ENCODE data around the gene ANXA3. TPM values are rescaled to one million over a fixed set of nuclear protein-coding genes. Genes with fewer than 3 reads are reported as not detected.
"Not testable (repeated sequence)": the region's sequence is repeated elsewhere in the genome, so short reads cannot be mapped to it uniquely, and the experiment has no call there.

ANXA3 gene
- total RNA-seq, 1 donor from 2014 or later = 39.6 TPM

DNA sequence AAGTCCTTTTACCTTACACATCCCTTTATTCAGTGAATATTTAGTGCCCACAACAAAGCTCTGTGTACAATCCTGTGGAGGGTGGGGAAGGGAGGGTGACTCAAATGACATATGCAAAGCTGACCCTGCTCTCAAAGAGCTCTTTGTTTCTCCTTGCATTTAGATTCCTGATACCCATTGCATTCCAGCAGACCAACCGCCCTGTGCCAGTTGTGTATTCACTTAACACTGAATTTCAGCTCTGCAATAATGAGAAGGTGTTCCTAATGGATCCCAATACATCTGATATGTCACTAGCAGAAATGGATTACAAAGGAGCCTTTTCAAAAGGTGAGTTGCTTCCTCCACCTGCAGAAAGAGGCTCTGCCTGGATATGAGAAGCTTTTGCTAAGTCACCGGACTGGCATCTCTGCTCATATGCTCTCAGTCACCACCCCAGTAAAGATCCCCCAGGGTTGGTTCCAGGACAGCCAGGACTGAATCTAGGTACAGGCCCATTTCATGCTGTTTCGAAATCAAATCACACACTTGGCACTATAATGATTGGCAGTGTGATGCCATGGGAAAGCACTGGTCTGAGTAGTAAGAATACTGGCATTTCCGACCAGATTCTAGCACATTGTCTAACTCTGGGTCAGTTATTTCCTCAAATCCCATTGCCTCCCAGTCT is 17.1 kb upstream of the ANXA3 start:
- ATAC-seq = no peak
- DNase-seq = no peak
- intact Hi-C loops (cut with micrococcal nuclease) = no loop called here

DNA sequence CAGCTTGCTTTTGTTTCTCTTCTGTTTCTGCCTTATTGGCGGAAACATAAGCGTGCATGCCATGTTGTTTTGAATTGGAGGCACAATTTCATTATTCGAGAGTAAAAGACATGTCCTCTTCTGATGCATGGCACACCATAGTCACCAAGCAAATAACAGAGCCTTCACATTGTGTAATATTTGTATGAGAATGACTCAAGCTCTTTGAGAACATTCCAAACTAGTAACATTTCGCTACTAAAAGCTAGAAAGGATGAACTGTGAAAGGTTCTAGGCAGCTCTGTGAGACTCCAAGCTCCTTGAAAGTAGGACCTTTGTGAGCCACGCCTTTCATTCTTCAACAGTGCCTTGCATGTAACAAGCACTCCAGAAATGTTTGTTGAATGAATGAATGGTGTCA is 9.2 kb upstream of the ANXA3 start:
- DNase-seq = no peak
- ATAC-seq = no peak
- intact Hi-C loops (cut with micrococcal nuclease) = no loop called here

DNA sequence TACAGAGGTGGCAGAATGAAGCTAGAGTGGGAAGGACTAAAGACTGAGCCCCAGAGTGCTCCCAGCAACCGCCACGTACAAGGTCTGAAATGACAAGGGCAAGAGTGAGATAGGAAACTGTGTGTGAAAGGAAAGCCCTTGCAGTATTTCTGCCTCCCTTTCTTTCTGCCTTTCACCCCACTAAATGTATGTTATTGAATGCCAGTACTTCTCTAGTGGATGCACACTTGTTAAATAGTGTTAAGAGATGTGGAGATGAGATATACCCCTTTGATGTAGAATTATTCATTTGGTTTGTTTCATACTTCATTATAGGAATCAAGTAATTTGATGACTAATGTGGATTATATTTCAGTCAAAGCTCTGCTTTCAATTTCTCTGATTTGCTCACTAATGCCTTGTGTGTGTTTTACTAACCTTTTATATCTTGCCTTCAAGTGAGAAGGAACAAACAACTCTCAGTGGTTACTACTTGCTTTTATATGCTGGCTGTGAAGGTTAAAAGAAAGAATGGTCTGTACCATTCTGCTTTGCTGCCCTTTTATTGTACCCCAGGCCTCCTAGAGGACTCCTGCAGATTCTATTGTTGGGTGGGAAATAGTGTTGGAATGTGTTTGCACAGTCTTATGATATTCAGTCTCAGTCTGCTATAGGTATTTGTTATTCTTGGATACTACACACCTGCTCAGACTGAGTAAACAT is 8.0 kb upstream of the ANXA3 start:
- intact Hi-C loops (cut with micrococcal nuclease) = no loop called here
- ATAC-seq (no peak), DNase-seq (no peak)

GRCh38 chr4:78544678-78545077 is 6.9 kb upstream of the ANXA3 start:
- intact Hi-C loops (cut with micrococcal nuclease) = no loop called here
- DNase-seq = no peak
- ATAC-seq = no peak

GRCh38 chr4:78545275-78546246 is 6.0 kb upstream of the ANXA3 start:
- intact Hi-C loops (cut with micrococcal nuclease) = no loop called here
- DNase-seq (peak; percentile 36), ATAC-seq (peak; percentile 80)

GRCh38 chr4:78547899-78548298 is 3.7 kb upstream of the ANXA3 start:
- ATAC-seq; intact Hi-C loops (cut with micrococcal nuclease): not testable (repeated sequence)

GRCh38 chr4:78548889-78549288 is 2.7 kb upstream of the ANXA3 start:
- DNase-seq; ATAC-seq; intact Hi-C loops (cut with micrococcal nuclease): not testable (repeated sequence)

More at GRCh38 chr4:78547899-78548298, 3.7 kb upstream of the ANXA3 start:
- not testable (repeated sequence) for DNase-seq

GRCh38 chr4:78552389-78553042 is 946 bp downstream of the ANXA3 start:
- intact Hi-C loops (cut with micrococcal nuclease) = no loop called here
- DNase-seq (no peak), ATAC-seq (no peak)

GRCh38 chr4:78553043-78553396 is 1.4 kb downstream of the ANXA3 start:
- ATAC-seq (no peak), DNase-seq (no peak)
- intact Hi-C loops (cut with micrococcal nuclease) = no loop called here

GRCh38 chr4:78553529-78554060 is 2.0 kb downstream of the ANXA3 start:
- DNase-seq (no peak), ATAC-seq (peak; percentile 34)
- intact Hi-C loops (cut with micrococcal nuclease) = no loop called here

DNA sequence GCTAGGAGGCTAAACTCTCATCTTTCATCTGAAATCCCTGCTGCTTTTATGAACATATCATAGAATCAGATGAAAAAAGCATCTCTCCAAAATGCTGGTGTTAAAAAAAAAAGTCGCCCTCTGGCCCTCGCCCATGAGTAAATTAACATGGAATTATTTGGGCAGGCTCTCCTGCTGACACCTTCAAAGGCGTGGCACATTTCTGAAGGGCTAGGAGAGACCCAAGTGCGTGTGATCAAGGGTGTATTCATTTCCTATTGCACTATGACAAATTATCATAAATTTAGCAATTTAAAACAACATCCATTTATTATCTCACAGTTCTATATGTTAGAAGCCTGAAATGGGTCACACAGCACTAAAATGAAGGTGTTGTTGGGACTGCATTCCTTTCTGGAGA is 5.1 kb downstream of the ANXA3 start:
- DNase-seq = no peak
- no peak for ATAC-seq
- intact Hi-C loops (cut with micrococcal nuclease) = no loop called here

DNA sequence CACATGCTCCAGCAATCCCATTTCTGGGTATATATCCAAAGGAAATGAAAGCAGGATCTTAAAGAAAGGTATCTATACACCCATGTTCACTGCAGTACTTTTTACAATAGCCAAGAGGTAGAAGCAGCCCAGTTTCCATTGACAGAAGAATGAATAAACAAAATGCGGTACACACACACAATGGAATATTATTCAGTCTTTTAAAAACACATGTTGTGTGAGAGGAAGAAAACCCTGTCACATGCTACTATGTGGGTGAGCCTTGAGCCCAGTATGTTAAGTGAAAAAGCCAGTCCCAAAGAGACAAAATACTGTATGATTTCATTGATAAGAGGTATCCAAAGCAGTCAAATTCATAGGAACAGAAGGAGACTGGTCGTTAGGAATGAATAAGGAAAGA is 6.3 kb downstream of the ANXA3 start:
- intact Hi-C loops (cut with micrococcal nuclease) = no loop called here
- ATAC-seq = no peak

GRCh38 chr4:78558410-78558809 is 6.8 kb downstream of the ANXA3 start:
- ATAC-seq (no peak), DNase-seq (no peak)
- intact Hi-C loops (cut with micrococcal nuclease) = no loop called here

More for the DNA sequence above, 6.3 kb downstream of the ANXA3 start:
- no peak for DNase-seq

GRCh38 chr4:78560296-78560963 is 8.9 kb downstream of the ANXA3 start:
- intact Hi-C loops (cut with micrococcal nuclease) = no loop called here
- no peak for DNase-seq
- ATAC-seq = peak; percentile 78

DNA sequence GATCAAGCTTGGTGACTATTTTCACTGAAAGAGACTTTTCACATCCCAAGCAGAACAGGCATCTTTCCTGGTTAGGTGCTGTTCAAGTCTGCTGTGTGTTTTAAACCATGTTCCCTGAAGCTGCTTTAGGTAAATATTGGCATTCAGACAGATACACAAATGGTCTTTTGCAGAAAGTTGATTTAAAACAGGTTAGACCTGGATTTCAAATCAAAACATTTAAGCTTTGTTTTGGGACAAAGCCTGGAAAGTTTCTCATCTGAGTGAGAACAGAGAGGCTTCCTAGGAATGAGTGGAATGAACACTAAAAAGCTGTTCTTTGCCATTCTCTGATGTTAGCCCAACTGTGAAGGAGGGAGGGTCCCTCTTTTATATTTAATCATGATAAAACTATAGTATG is 10.1 kb downstream of the ANXA3 start:
- intact Hi-C loops (cut with micrococcal nuclease) = no loop called here
- ATAC-seq = no peak
- DNase-seq = no peak

DNA sequence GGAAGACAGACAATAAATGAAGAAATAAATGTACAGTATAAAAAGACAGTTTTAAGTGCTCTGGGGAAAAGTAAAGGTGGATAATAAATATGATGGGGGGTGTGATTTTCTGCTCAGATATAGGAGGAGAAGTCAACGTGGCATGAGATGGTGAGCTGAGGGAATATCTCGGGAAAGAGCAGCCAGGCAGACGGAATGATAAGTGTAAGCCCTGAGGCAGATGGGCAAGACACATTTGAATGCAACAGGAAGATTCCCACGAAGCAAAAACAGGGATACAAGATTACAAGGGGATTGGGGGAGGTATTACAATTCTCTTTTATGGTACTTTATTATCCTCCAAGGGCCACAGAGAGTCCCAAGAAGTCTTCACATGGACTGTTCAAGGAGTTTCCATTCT is 11.1 kb downstream of the ANXA3 start:
- DNase-seq (no peak), ATAC-seq (no peak)
- intact Hi-C loops (cut with micrococcal nuclease) = no loop called here

DNA sequence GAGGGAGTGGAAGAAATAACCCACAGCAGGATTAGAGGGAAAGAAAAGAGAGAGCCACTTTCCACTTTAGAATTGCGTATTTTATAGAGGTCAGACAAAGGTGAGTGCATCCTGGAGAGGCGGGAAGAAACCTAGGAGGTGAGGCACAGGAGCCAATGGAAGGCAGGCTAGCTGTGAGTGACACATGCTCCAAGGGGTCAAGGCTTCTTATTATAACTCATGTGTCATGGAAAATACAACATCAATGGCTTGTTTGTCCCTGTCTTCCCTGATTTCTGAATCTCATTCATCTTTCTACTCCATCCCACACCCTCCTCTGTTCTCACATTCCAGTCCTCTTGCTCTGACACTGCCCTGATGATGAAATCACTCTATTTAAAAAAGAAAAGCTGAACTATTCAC is 14.4 kb downstream of the ANXA3 start:
- intact Hi-C loops (cut with micrococcal nuclease) = no loop called here
- ATAC-seq (peak; percentile 53), DNase-seq (no peak)

- intact Hi-C loops (cut with micrococcal nuclease) = no loop called here
- DNase-seq (no peak), ATAC-seq (no peak)
These were observed 15.4 kb downstream of the ANXA3 start for GRCh38 chr4:78566834-78567499.
